GM19467 (cell line): ENCODE results near the gene FGD4.

Source experiments
- ATAC-seq: cut with Tn5 transposase; IDR thresholded peaks from one replicate; pipeline ENCODE4 v1.9.1; 2021; ENCODE audit warnings: mild to moderate bottlenecking, moderate library complexity; ENCODE audit not compliant: unreplicated experiment

FGD4 gene

DNA sequence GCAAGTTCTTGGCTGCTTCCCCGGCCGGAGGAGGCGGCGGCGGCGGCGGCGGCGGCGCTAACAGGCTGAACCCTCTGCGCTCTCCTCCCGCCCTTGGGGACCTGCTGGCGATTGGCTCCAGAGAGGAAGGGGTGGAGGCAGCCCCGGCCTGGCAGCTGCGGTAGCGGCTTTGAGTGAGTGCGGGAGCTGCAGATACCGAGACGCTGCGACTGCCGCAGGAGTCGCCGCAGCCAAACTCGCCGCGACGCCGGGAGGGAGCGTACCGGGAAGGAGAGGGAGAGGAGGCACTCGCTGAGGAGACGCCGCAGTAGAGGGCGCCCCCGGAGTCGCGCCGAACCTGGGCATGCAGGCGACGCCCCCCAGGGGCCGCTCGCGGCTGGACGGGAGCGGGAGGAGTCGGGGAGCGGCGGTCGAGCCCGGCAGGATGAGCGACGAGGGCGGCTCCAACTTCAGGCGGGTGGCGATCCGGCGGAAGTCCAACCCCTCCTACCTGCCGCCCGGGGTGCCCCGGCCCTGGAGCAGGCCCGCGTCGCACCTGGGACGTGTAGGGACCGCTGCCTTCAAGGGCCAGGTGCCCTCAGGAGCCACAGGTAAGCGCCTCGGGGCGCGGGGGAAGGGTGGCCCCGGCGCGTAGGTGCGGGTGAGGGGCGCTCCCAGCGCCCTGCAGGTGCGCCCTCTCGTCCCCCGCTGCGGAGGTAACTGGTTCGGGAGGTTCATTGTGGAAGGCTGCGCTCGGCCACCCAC lies at the start of gene FGD4:
Gene FGD4, plus strand, starts transcription at position 189 of the 744 bp plus-strand sequence.
- peak; percentile 87 for ATAC-seq

DNA sequence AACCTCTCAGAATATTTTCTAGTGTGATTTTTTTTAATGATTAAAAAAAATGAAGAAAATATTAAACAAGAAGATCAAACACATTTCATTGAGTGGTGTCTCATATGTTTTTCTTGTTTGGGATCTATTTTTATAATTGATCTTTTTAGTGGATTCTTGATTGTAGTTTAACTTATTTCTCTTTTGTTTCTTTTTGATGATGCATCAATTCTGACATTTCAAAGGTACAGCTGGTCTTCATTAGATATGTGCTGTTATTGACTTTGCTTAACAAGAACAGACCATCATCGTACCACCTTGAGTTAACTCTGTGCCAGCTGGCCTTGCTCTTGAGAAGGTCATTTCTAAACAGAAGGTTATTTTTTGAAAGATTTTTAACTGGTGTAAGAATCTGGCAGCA lies 45.8 kb upstream of the FGD4 start:
- ATAC-seq, result no peak

DNA sequence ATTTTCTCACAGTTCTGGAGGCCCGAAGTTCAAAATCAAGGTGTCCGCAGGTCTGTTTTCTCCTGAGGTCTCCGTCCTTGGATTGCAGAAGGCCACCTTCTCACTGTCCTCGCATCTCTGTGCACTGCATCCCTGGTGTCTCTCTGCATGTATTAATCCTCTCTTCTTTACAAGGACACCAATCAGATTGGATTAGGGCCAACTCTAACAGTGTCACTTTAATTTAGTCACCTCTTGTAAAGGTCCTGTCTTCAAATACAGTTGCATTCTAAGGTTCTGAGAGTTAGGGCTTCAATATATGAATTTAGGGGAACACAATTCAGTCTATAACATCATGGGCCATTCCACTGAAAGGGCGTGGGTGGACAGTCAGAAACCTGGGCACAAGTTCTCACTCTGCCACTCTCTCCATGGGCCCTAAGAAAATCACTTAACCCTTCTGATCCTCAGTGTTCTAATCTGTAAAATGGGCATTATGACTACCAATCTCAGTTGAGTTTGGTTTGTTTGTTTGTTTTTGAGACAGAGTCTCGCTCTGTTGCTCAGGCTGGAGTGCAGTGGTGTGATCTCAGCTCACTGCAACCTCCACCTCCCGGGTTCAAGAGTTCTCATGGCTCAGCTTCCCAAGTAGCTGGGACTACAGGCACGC lies 41.6 kb upstream of the FGD4 start:
- no peak for ATAC-seq

DNA sequence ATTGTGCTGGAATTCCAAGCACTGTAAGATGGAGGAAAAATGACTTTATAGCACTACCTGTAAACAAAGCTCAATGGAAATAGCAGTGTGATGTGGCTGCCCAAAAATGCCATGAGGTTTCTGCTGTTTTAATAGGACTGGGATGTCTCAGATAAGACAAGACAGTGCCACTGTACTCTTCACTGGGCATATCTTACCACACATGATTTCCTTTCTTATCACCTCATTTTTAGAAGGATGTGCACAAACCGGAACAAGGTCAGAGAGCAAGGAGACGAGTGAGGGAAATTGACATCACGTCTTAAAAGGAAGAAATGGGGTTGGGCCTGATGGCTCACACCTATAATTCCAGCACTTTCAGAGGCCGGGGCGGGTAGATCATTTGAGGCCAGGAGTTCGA lies 38.4 kb upstream of the FGD4 start:
- ATAC-seq, result no peak

DNA sequence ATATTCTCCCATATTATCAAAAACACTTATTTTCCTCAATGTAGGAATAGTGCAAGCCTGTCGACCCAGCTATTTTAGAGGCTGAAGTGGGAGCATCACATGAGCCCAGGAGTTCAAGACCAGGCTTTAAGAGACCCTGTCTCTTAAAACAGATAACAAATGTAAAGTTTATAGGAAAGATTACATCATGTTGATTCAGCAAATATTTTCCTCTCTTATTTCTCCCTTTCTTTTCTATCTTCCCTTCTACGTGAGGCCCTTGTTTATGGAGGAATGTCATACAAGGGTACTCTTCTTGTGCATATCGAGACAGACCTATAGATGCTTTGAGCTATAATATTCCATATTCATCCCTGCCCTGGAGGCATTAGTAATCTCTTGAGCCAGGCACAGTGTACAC lies 36.5 kb upstream of the FGD4 start:
- no peak for ATAC-seq

DNA sequence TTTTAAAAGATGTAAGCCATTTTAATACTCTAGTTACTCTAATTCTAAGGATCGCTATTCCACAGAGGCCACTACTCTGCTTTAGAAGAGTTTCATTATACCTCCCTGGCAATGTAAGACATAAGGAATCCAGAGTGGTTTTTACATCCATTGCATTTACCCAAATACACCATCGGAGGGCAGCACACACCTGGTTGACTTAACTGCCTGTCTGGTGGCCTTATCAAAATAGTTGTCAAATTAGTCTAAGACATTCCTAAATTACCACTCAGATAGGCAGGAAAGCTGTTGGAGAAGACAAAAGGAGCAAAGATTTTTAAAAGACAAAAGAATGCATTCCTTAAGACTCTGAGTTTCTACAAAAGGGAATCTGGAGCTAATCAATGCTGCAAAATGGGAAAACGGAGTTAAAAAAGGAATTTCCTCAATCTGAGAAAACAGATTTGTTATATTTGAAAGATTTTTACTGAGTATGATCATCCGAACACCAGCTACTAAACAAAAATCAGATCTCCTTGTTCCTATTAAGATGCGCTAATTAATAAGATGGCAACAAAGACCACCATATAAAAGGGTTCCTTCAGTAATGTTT lies 33.8 kb upstream of the FGD4 start:
- ATAC-seq, result peak; percentile 63

DNA sequence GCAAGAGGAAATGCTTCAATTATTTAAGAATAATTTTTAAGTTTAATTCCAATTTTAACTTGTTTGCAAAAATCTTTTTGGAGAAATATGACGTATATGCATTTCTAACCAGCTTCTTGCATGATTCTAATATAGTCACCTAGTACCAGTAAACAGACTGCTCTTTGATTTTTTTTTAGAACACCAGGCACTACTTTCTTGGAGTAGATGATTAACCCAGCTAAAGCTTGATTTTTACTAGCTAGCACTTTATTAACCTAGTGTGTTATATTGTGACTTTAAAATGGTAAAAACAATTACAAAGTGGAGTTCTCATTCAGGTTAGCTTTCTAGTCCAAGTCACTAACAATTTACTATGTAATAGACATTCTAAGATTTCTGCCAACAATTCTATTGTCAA lies 32.6 kb upstream of the FGD4 start:
- no peak for ATAC-seq

DNA sequence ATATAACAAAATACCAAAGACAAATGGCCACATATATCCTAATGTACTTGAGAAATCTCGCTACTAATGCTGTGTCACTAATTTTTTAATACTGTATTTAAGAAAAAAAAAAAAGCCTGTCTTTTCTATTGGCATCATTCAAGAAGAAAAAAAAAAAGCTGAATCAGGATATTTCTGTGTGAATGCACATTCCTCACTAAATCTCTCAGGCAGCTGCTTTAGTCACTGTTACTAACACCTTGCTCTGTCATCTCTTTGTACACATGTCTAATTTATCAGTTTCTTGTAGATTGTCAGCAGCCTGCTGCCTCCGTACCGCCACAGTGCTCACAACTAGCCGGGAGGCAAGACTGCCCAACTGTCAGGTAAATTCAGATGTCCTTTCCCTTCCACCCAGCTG lies 32.0 kb upstream of the FGD4 start:
- no peak for ATAC-seq

DNA sequence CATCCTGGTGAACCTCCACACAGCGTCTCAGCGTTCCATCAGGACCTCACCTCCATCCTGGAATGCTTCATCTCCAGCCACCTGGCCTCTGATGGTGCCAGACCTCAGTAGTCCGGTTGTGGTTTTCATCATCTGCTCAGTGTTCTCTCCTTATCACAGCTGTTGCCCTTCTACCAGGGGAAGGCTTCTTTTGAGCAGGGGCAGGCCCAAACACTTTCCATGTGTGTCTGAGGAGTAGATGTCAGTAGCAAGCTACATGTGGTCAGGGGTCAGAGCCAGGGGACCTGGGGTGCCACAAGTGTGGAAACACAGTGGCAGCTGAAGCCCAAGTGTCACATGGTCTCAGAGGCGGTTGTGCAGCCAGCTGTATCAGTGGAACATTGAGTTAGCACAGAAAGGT lies 30.2 kb upstream of the FGD4 start:
- no peak for ATAC-seq

DNA sequence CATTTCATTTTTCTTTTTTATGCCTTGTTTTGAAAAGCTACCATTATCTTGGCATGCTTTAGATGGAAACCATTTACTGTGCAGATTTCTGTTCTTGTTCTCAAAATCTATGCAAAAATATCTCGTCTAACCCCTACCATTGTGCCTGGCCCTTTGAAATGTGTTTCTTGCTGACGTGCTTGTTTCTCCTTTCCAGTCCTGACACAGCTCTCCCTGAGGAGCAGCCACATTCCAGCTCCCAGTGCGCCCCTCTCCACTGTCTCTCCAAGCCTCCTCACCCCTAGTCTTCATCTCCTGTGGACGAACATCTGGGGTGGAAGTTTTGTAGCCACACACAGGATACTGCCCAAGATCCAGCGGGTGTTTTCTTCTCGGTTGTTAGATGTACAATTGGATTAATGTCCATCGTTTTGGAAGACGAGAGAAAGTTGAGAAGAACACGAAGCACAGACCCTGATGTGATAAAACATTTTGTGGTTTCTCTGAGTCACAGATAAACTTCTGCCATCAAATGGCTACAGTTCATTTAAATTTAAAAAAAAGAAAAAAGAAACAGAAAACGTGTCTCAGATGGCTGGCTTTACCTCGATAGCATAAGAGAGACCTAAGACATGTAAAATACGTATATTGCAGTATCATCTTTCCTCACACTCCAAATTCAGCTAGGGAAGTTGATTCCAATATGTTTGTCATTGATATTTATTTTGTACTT lies 21.9 kb upstream of the FGD4 start:
- ATAC-seq, result no peak

DNA sequence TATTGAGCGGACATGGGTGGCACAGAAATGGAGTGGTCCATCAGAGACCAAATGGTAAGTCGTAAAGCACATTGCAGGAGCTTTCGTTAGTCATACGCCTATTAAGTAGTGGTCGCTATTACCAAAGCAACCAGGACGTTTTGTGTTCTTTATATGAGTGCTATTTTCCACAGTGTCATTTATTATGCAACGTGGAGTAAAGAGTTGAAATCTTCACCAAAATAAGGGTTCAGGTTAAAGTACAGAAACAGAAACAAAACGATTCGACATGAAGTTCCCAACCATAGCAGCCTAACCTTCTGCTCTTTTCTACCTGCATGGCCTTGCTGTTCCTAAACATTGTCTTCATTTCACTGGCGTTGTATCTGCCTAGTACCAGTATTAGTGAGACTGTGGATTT lies 20.1 kb upstream of the FGD4 start:
- no peak for ATAC-seq

DNA sequence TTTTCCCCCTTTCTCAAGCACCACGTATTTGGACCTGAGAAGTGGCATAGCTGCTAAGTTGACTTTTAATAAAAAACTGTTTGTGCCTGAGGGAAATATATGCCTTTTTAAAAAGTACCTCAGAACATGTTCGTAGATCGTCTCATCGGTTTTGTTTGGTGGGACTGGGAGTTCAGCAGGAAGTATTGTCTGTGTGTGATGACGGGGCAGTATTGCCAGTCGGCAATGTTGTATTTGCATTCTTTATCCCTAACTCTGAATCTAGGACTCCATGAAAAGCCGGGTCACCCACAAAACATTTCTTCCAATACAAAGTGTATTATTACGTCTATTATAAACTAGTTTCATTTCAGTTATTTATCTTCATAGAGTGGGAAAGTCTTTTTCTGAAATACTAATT lies 19.7 kb upstream of the FGD4 start:
- no peak for ATAC-seq

DNA sequence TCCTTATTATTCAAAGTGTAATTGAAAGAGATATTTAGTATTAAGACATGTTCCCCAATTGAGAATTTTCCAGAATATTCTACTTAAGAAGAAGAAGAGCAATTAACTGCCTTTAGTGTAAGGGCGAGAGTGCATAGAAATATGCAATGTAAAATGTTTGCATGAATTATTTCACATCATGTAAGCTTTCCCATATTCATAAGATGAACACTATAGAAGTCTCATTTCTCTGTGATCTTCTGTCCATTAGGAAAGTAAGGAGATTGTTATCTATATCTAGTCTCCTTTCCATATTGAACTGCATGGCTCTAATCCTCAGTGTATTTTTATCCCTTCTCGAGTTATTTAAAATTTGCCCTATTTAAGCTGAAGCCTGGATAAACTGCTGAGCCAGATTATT lies 17.1 kb upstream of the FGD4 start:
- no peak for ATAC-seq

DNA sequence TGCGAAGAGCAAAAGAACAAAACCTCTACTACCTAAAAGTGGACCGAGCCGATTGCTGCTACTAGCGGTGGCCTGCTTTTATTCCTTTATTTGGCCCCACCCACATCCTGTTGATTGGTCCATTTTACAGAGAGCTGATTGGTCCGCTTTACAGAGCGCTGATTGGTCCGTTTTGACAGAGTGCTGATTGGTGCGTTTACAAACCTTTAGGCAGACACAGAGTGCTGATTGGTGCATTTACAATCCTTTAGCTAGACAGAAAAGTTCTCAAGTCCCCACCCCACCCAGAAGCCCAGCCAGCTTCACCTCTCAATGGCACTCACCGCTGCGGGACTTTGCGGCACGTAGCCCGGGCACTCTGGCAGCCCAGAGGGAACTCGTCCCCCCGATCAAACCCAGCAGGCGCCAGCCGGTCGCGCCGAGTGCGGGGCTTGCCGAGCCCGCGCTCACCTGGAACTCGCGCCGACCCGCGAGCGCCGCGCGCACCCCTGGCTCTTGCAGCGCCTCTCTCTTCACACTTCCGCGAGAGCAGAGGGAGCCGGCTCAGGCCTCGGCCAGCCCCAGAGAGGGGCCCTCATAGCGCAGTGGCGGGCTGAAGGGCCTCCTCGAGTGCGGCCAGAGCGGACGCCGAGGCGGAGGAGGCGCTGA lies 8.7 kb upstream of the FGD4 start:
- no peak for ATAC-seq

DNA sequence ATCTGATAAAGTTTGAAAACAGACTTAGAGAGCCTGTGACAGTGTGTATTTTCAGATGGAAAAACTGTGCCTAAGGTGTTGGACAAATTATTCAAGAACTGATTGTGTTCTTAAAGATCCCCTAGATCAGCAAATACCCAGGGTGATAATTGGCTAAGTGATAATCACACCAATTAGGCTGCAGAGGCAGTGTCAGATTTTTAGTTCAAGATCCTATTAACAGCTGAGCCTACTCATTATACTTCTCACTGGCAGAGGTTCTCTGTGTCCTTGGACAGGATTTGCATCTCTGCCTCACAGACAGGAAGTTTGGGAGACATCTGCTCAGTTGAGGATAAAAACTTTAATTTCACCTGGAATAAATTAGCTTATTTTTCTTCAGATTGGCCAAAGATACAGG lies 4.3 kb upstream of the FGD4 start:
- no peak for ATAC-seq

DNA sequence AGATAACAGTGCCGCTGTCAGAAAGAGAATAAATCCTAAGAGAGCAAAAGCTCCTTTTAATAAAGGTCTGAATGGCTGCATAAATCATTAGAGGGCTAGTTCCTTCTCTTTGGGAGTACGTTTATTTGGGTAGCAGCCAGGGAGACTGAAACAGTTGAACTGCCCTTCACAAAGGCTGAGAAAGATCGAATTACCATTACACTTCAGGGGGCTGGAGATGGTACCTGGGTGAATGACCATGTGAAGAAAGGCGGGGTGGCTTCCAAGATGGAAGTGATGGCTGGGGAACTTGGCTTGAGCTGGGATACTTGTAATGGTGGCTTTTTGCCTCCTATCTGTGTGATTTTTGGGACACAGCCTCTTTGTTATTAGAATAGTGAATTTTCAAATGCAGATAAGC lies 1.7 kb upstream of the FGD4 start:
- ATAC-seq, result no peak

DNA sequence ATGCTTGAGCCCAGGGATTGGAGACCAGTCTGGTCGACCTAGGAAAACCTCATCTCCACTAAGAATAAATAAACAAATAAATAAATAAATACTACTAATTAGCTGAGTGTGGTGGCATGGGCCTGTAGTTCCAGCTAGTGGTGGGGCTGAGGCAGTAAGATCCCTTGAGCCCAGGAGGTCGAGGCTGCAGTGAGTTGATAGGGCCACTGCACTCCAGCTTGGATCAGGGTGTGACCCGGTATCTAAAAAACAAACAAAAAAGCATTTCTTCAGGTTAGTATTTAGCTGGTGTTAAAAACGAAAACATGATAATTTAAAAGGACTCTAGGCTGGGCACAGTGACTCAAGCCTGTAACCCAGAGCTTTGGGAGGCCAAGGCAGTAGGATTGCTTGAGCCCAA lies 1.2 kb upstream of the FGD4 start:
- no peak for ATAC-seq

DNA sequence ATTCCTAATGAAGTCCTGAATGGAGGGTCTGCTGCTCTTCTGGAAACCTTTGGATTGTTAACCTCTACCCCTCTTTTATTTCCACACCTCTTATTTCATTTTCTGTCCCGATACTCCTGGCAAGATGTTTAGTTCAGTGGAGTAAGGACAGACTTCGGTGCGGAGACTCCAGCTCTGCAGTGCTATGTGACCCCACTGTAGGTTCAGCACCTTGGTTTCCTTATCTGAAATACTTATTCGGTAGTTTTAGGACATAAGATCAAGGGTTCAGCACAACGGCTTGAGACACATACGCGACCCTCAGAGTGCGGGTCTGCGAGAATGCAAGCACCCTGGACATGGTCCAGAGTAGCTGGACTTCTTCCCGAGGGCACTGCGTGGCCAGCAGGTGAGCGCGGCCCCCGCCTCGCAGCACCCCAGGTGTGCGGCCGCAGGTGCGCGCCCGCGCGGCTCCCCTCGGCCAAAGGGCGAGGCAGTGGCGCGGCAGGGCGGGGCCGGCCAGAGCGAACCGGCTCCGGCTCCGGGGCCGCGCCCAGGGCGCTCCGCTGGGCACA lies 465 bp upstream of the FGD4 start:
- ATAC-seq, result no peak

DNA sequence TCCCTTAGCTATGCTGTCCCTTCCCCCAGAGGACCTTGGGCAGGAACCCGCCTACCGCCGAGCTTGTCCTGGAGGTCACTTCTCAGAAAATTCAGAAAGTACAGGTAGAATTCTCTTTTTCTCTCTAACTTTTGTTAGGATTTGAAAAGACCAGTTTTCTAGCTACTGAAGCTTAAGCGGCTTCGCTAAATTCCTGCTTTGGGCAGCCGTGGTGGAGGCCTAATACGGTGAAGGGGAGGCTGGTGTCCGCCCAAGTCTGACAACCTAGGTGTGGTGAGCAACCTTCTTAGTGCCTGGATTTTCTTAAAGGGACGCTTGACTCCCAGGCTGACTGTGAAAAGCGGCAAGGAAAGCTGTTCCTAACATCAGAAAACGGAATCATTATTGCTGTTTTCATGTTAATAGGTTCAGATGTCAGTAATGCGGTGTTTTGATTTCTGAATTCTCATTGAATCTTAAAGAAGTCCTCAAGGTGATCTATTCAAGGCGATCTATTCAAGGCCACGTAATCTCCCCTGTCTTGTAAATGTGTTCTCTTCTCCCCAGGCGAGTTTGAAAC lies 835 bp downstream of the FGD4 start:
- ATAC-seq, result no peak

DNA sequence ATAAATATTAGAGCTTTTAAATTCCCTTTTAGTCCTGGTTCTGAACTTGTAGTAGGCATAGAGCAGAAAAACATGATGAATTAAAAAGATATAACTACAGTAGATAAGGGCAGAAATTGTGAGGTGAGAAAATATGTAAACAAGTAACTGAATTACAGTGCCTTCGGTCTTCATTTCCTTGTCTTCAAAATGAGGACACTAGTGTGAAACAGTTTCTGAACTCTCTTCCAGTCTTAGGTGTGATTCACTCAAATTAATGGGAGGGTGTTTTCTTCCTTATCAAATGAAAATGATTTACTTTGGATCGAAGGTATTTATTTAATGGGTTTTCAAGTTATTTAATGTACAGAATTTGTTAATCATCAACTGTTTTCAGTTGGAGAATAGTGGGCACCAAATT lies 1.5 kb downstream of the FGD4 start:
- ATAC-seq, result no peak

DNA sequence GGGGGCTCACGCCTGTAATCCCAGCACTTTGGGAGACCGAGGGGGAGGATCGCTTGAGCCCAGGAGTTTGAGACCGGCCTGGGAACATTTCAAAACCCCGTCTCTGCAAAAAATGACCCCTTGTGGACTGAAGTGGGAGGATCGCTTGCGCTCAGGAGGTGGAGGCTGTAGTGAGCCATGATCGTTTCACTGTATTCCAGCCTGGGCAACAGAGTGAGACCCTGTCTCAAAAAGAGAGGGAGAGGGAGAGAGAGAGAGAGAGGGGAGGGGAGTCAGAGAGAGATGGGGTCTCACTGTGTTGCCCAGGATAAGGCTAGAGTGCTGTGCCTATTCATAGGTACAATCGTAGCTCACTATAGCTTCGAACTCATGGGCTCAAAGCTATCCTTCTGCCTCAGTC lies 2.8 kb downstream of the FGD4 start:
- ATAC-seq, result no peak
